GM23248 (cell line): Measurements from ENCODE around the gene C17orf100.

Experiments
- EZH2 ChIP-seq: fragments of 200-600 bp; sonication (generic); IDR thresholded peaks from 2 replicates; pipeline ENCODE4 v1.6.1; 2018; ENCODE audit warnings: antibody characterized with exemption, mild to moderate bottlenecking; ENCODE audit not compliant: insufficient read depth, poor library complexity, severe bottlenecking
- EZH2phosphoT487 ChIP-seq: fragments of 200-600 bp; sonication (generic); IDR thresholded peaks from 2 replicates; pipeline ENCODE4 v1.6.1; 2018; ENCODE audit warnings: antibody characterized with exemption, moderate library complexity, mild to moderate bottlenecking, low read depth; ENCODE audit not compliant: insufficient read depth

DNA sequence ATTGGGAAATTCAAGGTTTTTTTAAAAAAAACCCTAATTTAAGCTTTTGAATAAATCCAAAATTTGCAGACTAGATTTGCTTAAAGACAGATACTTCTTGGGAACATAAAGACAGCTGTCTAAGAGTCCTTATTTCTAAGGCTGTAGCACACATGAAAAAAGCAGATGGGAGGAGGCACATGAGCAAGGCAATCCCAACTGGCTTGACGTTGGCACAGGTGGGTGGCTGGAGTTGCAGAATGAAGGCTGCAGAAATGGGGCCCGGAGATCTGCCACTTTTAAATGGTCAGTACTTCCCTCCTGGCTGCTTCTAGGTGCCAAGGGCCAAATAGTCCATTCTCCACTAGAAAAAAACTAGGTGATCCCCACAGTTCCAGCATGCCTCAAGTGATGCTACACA, 15.5 kb upstream of the C17orf100 start:
- no peak for TF ChIP-seq EZH2
- no peak for TF ChIP-seq EZH2phosphoT487
